NCI-H128 (cell line): ENCODE results near the gene RAD51D.
A peak's percentile ranks its signal among the peaks of the same experiment; 100 is the strongest.
"Not testable (repeated sequence)": the region's sequence is repeated elsewhere in the genome, so short reads cannot be mapped to it uniquely, and the experiment has no call there.

Source experiments
- DNase-seq: peaks from one replicate; lab custom pipeline; 2025; ENCODE audit not compliant: unreplicated experiment; lab: John Stamatoyannopoulos, UW

Gene RAD51D

DNA sequence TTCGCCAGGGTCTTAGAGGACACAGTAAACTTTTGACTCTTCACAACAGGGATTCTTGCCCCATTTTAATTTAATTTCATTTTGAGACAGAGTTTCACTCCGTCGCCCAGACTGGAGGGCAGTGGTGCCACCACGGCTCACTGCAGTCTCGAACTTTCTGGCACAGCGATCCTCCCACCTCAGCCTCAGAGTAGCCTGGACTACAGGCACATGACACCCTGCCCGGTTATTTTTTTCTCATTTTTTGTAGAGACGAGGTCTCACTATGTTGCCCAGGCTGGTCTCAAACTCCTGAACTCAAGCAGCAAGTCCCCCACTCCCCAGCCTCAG, 22.8 kb upstream of the RAD51D start:
- no peak for DNase-seq

GRCh38 chr17:35141681-35142466, 22.2 kb upstream of the RAD51D start, which contains the start of gene NLE1:
Gene NLE1, minus strand, starts transcription at chr17:35142303. Its CDS starts 28 bp downstream, at chr17:35142275.
- DNase-seq = peak; percentile 17

- no peak for DNase-seq
Measured at GRCh38 chr17:35138218-35138617, 18.6 kb upstream of the RAD51D start.

- DNase-seq = no peak
Measured at GRCh38 chr17:35135322-35135721, 15.7 kb upstream of the RAD51D start.

- DNase-seq = no peak
Measured at GRCh38 chr17:35132816-35133550, 13.3 kb upstream of the RAD51D start.

DNA sequence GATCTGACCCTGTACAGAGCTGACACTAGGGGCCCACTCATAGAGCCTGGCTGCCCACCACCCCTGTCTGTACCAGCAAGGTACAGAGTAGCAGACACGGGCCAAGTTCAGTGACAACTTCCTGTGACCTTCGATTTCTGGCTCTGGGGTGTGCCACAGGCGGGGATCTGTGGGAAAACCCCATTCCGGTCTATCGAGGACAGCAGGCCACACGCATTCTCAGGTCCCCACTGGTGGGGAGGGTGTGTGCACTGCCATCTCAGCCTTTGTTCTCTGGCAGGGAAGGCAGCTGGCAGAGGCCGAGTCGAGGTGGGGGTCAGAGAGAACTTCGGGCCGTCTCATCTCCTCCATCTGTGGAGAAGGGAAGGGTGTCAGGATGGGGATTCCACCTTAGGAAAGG, 12.4 kb upstream of the RAD51D start:
- no peak for DNase-seq

DNA sequence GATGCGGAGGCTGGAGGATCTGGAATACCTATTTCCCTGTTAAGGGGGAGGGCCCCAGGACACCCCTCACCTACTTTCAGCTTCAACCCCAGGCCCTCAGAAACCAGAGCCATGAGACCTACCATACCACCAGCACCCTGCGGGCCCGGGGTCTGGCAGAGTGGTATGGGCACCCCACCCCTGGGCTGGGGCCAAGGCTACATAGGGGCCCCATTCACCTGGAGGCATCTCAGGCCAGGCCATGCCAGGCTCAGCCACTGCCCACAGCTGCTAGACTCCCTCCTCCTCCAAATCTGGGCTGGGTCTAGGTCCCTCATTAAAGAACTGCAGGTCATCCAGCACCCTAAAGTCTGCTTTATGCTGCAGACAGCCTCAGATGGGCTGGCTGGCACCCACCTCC, 10.7 kb upstream of the RAD51D start:
- no peak for DNase-seq

DNA sequence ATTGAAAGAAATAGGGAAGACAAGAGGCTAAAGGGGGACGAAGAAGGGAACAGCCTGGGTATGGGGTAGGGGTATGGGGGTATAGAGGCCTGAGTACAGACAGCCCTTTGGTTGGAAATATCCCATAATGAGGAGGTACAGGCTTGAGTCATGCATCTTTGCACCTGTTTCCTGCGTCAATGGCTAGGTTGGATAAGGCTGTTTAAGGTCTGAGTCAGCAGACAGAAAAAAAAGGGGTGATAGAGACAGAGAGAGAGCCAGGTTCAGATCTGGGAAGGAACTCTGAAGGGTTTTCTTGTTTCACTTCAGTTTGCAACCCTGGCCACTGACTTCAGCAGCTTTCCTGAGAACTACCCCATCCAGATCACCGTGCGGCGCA, 10.3 kb upstream of the RAD51D start:
- no peak for DNase-seq

DNA sequence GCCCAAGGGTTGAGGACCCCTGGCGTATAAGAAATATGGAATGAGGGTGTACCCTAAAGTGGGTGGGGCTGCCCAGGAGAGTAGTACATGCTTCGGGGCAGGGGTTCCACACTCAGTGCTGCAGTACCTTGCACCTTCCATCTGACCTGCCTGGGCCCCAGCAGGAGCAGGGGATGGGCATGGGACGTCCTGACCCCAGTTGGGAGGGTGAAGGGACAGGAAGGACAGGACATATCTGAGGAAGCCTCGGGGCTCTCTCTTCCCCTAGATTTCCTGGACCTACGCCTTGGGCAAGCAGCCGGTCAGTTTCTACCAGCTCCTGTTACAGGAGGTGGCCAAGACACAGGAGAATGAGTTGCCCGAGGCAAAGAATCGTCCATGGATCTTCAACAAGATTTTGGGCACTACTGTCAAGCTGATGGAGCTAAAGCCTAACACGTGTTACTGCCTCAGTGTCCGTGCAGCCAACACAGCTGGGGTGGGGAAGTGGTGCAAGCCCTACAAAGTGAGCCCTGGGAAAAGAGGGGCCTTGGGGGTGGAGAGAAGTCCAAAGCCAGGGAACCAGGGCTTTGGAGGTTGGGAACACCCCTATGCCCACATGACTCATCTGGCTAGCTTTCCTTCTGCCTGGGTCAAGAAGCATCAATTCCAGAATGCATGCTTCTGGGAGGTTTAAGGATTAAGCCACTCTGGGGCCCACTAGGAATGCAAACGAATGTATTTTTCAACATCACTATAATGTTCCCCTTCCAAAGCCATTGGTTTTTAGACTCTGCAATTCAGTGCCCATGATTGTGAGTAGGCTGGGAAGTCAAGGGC, 9.7 kb upstream of the RAD51D start:
- no peak for DNase-seq

GRCh38 chr17:35127751-35128514, 8.3 kb upstream of the RAD51D start:
- DNase-seq = no peak

DNA sequence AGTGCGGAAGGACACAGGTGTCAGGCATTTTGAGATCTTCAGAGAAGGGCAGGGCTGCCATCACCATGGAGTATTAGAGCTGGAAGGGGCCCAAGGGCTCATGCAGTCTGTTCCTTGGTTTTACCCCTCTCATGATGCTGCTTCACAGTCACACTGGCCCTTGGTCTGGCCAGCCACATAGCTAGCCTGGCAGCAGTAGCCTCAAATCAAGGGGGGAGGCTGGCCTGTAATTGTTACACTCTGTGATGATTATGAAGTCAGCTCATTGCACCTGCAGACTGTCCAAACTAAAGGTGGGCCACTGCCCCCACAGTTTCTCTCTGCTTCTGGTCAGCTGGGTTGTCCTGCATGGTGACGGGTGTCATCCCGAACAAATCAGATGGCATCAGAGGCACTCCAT, 1.7 kb upstream of the RAD51D start, which contains the start of gene FNDC8:
FNDC8 (plus strand) TSS at position 301 of the 400 bp plus-strand sequence; CDS start at position 380, 79 bp downstream.
- DNase-seq = no peak

- DNase-seq = no peak
Measured at GRCh38 chr17:35117984-35118383, 1.7 kb downstream of the RAD51D start.

DNA sequence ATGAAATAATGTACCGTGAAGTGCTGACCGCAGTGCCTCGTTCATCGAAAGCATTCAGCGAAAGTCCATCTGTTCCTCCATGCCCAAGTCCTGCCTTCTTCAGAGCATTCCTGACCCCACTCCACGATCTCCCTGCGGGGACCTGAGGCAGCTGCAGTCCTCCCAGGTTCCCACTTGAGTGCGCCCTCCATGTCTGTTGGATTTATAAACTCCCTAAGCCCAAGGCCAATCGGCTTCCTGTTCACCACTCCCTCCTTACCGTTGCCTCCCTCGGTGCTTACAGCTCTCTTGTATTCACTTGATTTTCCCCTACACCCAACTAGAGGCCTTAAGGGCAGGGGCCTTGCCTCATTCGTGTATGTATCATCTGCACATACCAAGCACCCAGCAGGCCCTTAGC, 2.8 kb downstream of the RAD51D start:
- no peak for DNase-seq

- not testable (repeated sequence) for DNase-seq
Measured at GRCh38 chr17:35110791-35111190, 8.9 kb downstream of the RAD51D start.

DNA sequence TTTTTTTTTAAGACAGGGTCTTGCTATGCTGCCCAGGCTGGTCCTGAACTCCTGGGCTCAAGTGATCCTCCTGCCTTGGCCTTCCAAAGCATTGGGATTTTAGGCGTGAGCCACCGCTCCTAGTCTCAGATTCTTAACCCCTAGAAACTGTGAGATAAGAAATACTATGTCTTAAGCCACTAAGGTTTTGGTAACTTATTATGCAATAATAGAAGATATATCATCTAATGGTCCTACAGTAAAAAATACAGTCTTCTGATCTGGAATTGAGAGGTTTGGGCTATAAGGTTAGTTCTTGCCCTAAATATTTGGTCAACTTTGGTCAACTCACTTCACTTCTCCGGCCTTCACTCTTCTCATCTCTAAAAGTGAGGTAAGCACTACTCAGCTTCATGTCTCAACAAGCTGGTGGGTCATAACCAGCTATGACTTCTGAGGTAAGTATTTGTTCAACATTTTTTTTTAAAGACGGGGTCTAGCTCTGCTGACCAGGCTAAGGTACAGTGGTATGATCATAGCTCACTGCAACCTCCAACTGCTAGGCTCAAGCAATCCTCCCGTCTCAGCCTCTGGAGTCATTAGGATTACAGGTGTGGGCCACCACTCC, 14.7 kb downstream of the RAD51D start:
- no peak for DNase-seq

DNA sequence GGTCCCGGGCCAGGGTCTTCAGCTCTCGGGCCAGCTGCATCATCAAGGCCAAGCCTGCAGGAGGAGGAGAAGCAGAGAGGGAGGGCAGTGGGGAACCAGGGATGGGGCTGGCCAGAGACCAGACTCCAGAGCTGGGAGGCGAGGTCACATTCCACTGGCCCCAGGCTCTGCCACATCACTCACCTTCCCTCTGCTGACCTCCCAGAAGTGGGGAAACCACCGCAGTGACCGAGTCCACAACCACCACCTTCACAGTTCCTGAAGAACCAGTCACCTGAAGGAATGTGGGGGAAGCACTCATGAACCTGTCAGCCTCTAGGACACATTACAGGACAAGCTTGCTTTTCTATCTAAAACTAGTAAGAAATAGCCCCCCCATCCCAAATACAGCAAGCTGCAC, 16.4 kb downstream of the RAD51D start:
- DNase-seq = no peak

- DNase-seq = no peak
Measured at GRCh38 chr17:35101725-35102124, 17.9 kb downstream of the RAD51D start.

DNA sequence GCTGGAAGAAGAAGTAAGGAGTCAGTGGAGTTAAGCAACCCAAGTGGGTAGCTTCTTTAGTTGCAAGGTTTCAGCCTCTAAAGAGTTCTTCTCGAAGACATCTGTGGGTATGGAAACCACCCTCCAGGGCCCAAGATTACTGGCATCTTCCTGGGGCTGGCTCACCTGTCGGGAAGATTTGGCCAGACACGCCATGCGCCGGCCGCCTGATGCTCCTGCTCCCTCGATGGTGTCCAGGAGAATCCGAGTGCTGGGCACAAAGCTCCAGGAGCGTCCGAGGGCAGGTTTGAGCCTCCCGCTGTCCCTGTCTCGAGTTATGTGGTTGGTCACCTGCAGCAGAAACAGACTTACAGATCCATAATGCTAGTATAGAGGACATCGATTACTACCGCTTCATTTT, 18.6 kb downstream of the RAD51D start:
- no peak for DNase-seq

DNA sequence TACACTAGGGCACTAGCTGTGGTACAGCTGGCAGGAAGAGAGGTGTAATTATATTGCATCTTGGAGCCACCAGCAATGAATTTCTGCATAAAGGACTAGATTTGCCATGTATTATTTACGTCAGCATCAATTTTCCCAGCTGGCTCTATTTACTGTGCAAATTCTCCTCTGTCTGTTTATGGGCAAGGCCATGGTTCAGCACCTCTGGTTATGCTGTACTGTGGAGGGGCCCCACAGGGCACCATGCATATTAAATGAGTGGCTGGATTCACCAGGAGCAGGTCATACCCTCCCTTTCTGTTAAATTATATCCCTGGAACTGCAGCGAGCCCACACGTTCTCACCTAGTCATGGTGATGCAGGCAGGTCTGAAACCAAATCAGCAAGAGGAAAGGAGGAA, 19.8 kb downstream of the RAD51D start:
- no peak for DNase-seq

- no peak for DNase-seq
Measured at GRCh38 chr17:35097776-35098175, 21.9 kb downstream of the RAD51D start.
